Lung (tissue), 12 donors: Measurements from ENCODE around the gene FHAD1. TPM values are rescaled to one million over a fixed set of nuclear protein-coding genes. Genes with fewer than 3 reads are reported as not detected.
"Not testable (repeated sequence)": the region's sequence is repeated elsewhere in the genome, so short reads cannot be mapped to it uniquely, and the experiment has no call there.

ENCODE experiments used
- ATAC-seq: fragments of 200-7000 bp; cut with Tn5 transposase; one replicate; pipeline ENCODE4 v1.9.1; 2020; ENCODE audit warnings: moderate number of reproducible peaks; ENCODE audit not compliant: insufficient read depth, low FRiP score
- DNase-seq, 3 donors: peaks; one replicate each; pipeline ENCODE4 v3.0.0-alpha.2; 2013 to 2017
- H3K27ac ChIP-seq, 2 donors: one replicate each; pipeline ENCODE4 v1.5.1; 2013; ENCODE audit warnings: mild to moderate bottlenecking in 2 of 2, moderate library complexity in 2 of 2, control low read depth in 1 of 2, inconsistent platforms in 1 of 2, low read depth in 1 of 2, low read length in 1 of 2
- H3K27me3 ChIP-seq, 3 donors: one replicate each; pipeline ENCODE4 v1.5.1; 2013; ENCODE audit warnings: low read length in 2 of 3; ENCODE audit not compliant: control insufficient read depth in 3 of 3, insufficient read depth in 3 of 3
- H3K36me3 ChIP-seq, 4 donors: one replicate each; pipeline ENCODE4 v1.5.1; 2013; ENCODE audit warnings: low read length in 4 of 4, mild to moderate bottlenecking in 1 of 4, moderate library complexity in 1 of 4; ENCODE audit not compliant: control insufficient read depth in 4 of 4, insufficient read depth in 4 of 4
- H3K4me1 ChIP-seq, 5 donors: one replicate each; pipeline ENCODE4 v1.5.1; 2013; ENCODE audit warnings: low read length in 5 of 5, mild to moderate bottlenecking in 2 of 5, moderate library complexity in 1 of 5; ENCODE audit not compliant: control insufficient read depth in 5 of 5, insufficient read depth in 5 of 5
- H3K4me3 ChIP-seq: one replicate; pipeline ENCODE4 v1.5.1; 2013; ENCODE audit warnings: mild to moderate bottlenecking, control low read depth, moderate library complexity
- H3K9ac ChIP-seq, 2 donors: one replicate each; pipeline ENCODE4 v1.5.1; 2013; ENCODE audit warnings: low read length in 2 of 2, control low read depth in 1 of 2; ENCODE audit not compliant: insufficient read depth in 1 of 2
- H3K9me3 ChIP-seq, 4 donors: one replicate each; pipeline ENCODE4 v1.5.1; 2013; ENCODE audit warnings: low read length in 3 of 4, mild to moderate bottlenecking in 1 of 4, moderate library complexity in 1 of 4; ENCODE audit not compliant: control insufficient read depth in 4 of 4, insufficient read depth in 3 of 4
- WGBS, 2 donors: extraction: QIAGEN DNeasy Blood & Tissue Kit; methylation state at CpG; one replicate each; pipeline ENCODE4 v1.1.7; 2013; 5-methylcytosine and 5-hydroxymethylcytosine counted together
- polyA plus RNA-seq, 2 donors: library from polyadenylated mRNA; stranded (reverse); fragments of 200-250 nt; gene quantifications; one replicate each; pipeline ENCODE4 v1.2.1, GENCODE V29; 2013
- total RNA-seq, 2 donors: library from RNA; depleted of rRNA in 1 of 2; stranded (reverse); fragments of >200 nt in 1 of 2; gene quantifications; one replicate each; pipeline ENCODE4 v1.2.1, GENCODE V29; 2014 to 2021
- TF ChIP-seq, protein P1 (sequence below): IDR thresholded peaks from 2 replicates; pipeline ENCODE4 v1.5.1; 2012; ENCODE audit warnings: mild to moderate bottlenecking; ENCODE audit errors: control extremely low read depth, extremely low read depth
- donor health status: control.
- donor health status: control.
- donor health status: Bipolar disorder and iron deficiency.
- donor health status: healthy.
- donor health status: DM: yes; HTN: yes; CAD: no.

Gene FHAD1
- total and polyA plus RNA-seq, 4 donors: 4.4 to 25.9 (median 9.2) TPM

DNA sequence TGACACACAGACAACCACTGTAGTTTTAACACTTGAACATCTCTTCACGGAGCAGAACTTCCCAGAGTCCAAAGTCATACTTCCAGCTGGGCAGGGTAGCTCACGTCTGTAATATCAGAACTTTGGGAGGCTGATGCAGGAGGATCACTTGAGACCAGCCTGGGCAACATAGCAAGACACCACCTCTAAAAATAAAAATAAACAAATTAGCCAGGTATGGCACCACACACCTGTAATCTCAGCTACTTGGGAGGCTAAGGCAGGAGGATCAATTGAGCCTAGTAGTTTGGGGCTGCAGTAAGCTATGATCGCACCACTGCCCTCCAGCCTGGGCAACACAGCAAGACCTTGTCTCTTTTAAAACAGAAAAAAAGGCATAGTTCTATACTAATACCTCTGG lies 138.4 kb downstream of the FHAD1 start:
- ATAC-seq (no peak), DNase-seq (no peak)
- 93 to 98% methylated on average over 3 of the region's 3 CpGs for WGBS, 2 donors
- TF ChIP-seq, protein P1, sequence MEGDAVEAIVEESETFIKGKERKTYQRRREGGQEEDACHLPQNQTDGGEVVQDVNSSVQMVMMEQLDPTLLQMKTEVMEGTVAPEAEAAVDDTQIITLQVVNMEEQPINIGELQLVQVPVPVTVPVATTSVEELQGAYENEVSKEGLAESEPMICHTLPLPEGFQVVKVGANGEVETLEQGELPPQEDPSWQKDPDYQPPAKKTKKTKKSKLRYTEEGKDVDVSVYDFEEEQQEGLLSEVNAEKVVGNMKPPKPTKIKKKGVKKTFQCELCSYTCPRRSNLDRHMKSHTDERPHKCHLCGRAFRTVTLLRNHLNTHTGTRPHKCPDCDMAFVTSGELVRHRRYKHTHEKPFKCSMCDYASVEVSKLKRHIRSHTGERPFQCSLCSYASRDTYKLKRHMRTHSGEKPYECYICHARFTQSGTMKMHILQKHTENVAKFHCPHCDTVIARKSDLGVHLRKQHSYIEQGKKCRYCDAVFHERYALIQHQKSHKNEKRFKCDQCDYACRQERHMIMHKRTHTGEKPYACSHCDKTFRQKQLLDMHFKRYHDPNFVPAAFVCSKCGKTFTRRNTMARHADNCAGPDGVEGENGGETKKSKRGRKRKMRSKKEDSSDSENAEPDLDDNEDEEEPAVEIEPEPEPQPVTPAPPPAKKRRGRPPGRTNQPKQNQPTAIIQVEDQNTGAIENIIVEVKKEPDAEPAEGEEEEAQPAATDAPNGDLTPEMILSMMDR: no peak
- Histone ChIP-seq H3K27ac (no peak overlapping the region), H3K9me3 (no peaks in the 10 kb centered on the region), H3K9ac (no peak overlapping the region), H3K4me3 (no peak overlapping the region), H3K27me3 (peaks cover 0 to 7% (median 3%) of the 10 kb centered on the region in 3 donors), H3K4me1 (peaks cover 0 to 16% (median 0%) of the 10 kb centered on the region in 5 donors), H3K36me3 (no peaks in the 10 kb centered on the region)

DNA sequence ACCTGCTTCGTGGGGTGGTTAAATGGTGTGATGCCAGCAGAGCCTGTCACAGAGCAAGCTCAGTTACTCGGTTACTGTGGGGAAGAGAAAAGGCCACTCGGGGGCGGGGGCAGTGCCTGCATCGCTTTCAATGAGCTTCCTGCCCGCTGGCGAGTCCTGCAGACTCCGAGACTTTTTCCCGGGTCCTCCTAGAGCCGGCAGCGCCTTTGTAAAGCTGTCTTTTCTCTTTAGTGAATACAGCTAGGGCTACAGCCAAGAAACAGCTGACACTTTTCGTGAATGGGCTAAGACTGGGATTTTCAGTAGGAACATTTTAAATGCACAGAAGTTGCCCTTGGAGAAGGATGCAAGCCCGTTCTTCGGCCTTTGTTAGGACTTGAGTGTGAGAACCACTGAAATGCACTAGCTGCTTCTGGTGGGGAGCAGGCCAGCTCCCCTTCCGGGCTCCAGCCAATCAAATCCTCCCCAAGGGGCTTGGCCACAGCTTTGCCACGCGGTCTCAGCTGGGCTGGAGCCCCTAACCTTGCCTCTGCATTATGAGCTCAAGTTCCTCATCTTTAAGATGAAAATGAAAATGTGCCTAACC lies 139.2 kb downstream of the FHAD1 start:
- no peak for ATAC-seq
- no peak overlapping the region for H3K9ac ChIP-seq
- H3K36me3 ChIP-seq: no peaks in the 10 kb centered on the region
- DNase-seq: peak; percentile 43 to 73 (median 56)
- TF ChIP-seq, protein P1: no peak
- no peaks in the 10 kb centered on the region for H3K9me3 ChIP-seq
- H3K4me1 ChIP-seq: peaks cover 0 to 16% (median 0%) of the 10 kb centered on the region in 5 donors
- WGBS, 2 donors: 11 to 19% methylated on average over 17 of the region's 17 CpGs
- no peak overlapping the region for H3K4me3 ChIP-seq
- H3K27ac ChIP-seq: no peak overlapping the region
- peaks cover 0 to 7% (median 3%) of the 10 kb centered on the region in 3 donors for H3K27me3 ChIP-seq

DNA sequence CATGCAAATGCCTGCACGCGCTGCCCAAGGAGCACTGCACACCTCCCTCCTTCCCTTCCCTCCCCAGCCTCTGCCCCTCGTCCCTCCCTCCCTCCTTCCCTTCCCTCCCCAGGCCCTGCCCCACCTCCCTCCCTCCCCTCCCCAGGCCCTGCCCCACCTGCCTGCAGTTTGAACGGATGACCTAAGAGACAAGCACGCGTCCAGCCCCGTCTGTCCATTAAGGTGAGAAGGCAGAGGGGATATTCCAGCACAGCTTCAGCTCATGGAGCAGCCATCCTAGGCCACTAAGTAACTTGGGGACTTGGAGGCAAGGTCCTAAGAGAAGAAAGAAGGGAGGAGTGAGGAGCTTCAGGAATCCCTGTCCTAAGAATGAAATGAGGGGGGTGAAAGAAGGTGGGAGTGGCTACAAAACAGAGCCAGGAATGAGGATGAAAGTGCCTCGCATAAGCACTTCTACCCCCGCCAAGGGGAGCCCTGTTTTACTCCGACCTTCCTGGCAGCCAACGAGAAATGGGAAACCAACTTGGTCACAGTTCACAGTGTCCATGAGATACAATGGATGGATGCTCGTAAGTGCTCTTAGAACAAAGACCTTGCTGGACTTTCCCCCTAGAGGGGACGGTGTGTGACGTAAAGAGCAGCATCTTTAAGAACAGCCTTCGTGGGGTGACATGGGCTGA lies 141.3 kb downstream of the FHAD1 start:
- no peaks in the 10 kb centered on the region for H3K36me3 ChIP-seq
- no peak for ATAC-seq
- peaks cover 0 to 16% (median 0%) of the 10 kb centered on the region in 5 donors for H3K4me1 ChIP-seq
- DNase-seq: no peak
- no peaks in the 10 kb centered on the region for H3K9me3 ChIP-seq
- 67 to 77% methylated on average over 15 of the region's 15 CpGs for WGBS, 2 donors
- TF ChIP-seq, protein P1: no peak
- H3K27ac ChIP-seq: no peak overlapping the region
- H3K4me3 ChIP-seq: no peak overlapping the region
- no peak overlapping the region for H3K9ac ChIP-seq
- H3K27me3 ChIP-seq: peaks cover 0 to 7% (median 0%) of the 10 kb centered on the region in 3 donors

DNA sequence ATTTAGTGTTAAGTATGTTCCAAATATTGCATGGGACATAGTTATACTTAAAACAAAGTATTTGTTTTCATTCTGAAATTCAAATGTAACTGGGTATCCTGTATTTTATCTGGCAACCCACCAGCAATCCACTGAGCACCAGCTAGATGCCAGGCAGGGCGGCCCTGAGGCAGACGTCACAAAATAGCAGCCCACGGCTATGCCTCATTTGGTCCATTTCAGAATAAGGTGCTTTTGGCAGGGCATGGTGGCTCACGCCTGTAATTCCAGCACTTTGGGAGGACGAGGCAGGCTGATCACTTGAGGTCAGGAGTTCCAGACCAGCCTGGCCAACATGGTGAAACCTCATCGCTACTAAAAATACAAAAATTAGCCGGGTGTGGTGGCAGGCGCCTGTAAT lies 142.8 kb downstream of the FHAD1 start:
- not testable (repeated sequence) for H3K9me3 ChIP-seq, H3K9ac ChIP-seq, DNase-seq, H3K4me3 ChIP-seq, H3K27ac ChIP-seq, H3K36me3 ChIP-seq, ATAC-seq, H3K27me3 ChIP-seq
- 95 to 96% methylated on average over 8 of the region's 8 CpGs for WGBS, 2 donors
- H3K4me1 ChIP-seq: peaks cover 0 to 10% (median 0%) of the 10 kb centered on the region in 5 donors
